HG03571 (cell line): ENCODE results near the gene WFDC12.

ENCODE experiments used
- ATAC-seq: cut with Tn5 transposase; IDR thresholded peaks from one replicate; pipeline ENCODE4 v1.9.1; 2021; ENCODE audit not compliant: unreplicated experiment

Gene WFDC12

GRCh38 chr20:45092898-45093297 lies 31.4 kb downstream of the WFDC12 start:
- no peak for ATAC-seq

GRCh38 chr20:45091366-45091765 lies 32.9 kb downstream of the WFDC12 start:
- no peak for ATAC-seq

GRCh38 chr20:45090481-45090880 lies 33.8 kb downstream of the WFDC12 start:
- ATAC-seq: no peak

DNA sequence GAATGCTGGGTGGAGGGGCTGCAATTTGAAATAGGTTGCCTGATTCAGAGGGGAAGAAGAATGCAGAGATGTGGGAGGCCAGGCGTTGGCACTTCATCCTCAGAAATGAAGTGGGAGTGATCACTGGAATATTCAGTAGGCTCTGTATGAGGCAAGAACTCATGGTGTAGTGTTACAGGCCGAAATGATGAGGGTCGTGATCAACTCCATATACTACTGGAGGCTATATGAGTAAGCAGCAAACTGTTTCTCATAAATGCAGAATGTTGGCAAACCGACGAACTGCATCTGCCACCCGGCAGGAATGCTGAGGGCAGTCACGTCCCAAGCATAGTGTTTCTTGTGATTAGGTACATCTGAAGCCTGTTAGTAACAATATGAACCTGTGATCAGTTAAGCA lies 36.0 kb downstream of the WFDC12 start:
- ATAC-seq: no peak

DNA sequence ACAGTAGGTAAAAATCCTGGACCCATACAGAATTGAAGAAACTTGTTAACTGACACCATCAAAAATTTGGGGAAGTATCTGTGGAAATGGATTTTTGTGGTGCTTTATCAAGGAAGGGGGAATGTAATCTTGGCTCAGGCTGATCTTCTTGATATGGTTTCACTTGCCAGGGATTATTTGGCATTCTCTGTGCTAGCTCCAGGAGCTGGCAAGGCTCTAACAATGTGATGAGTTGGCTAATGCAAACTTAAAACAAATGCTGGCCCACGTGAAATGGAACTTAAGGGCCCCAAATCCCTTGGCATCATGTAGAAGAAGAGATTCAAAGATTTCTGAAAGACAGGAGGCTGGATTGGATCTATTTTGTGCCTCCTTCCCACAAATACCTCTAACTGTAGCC lies 36.5 kb downstream of the WFDC12 start:
- ATAC-seq: no peak

- ATAC-seq: no peak
These were observed 37.0 kb downstream of the WFDC12 start for GRCh38 chr20:45087097-45087790.

GRCh38 chr20:45085867-45086266 lies 38.4 kb downstream of the WFDC12 start:
- no peak for ATAC-seq

DNA sequence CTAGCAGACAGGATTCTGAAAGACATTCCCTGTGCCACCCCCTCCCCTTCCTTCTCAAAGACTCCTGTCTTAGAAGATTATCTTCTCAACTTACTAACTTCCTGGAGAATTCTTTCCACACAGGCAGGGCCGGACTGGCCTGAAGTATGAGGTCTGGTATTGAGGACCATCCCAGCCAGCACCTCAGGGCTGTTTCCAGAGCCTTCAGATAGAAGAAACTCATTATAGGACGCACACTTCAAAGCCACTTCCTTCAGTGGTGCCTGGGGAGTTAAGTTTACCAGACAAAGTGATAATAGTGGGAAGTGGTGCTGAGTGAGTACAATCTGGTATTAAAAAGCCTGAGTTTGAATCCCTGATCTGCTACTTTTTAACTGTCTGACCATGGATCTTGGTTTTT lies 39.0 kb downstream of the WFDC12 start:
- ATAC-seq: no peak

DNA sequence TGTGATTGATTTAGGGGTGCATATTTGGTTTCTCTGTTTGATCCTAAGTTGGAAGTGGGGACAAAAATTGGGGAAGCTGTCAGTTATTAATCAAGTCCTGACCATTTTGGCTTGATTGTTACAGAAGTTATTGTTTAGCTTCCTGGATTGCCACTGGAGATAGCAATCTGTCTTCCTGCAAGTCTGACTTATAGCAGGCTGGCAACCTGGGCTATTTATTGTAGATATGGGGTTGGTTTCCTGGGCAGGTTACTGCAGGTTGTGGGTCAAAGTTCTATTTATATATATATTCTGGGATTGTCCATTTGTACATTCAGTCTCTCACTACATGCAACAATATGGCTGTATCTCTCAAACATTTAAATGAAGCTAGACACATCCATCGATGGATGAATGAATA lies 41.1 kb downstream of the WFDC12 start:
- no peak for ATAC-seq

GRCh38 chr20:45082468-45082867 lies 41.8 kb downstream of the WFDC12 start:
- ATAC-seq: no peak

DNA sequence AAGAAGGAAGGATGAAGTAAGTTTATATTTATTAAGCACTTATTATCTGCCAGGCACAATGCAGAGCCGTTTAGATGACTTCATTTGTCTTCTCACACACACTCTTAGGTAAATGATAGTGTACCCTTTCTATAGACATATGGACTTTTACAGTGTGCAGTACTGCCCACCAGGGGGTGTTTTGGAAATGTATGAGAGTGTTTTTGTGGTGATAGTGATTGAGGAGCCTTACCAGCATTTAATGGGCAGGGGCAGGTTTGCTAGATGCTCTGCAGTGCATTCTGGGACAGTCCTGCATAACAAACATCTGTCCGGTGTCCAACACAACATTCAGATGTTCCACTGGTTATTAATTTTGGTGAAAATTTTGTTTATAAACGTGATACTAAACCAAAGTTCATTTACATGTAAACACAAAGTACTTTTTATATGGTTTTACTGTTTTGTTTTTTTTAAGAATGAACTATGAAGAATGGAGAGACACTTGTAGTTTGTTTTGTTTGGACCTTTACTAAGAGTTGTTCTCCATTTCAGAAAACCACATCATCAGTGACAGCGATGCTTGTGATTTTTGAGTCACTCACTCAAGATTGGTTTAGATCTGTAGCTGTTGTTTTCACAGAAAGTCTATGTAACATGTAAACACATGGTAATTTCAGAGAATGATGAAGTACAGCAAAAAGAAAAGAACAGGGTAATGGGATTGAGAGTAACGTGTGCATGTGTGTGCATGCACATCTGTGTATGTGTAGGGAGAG lies 43.2 kb downstream of the WFDC12 start:
- ATAC-seq: no peak

DNA sequence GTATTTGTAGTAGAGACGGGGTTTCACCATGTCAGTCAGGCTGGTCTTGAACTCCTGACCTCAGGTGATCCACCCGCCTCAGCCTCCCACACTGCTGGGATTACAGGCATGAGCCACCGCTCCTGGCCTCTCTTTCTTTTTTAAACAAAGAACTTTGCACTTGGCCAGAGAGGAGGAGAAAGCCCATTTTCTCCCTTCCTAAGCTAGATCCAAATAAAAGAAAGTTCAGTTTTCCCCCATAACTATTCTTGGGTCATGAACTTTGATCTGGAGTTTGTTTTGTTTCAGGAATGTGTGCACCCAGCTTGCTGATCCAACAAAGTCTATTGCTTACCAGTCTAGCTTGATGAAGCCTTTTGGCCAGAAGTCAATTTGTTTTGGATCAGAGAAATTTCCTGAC lies 46.7 kb downstream of the WFDC12 start:
- ATAC-seq: no peak
